Panc1 (cell line): Measurements from ENCODE around the gene TRIM8. TPM values are rescaled to one million over a fixed set of nuclear protein-coding genes. Genes with fewer than 3 reads are reported as not detected.

Experiments used
- ATAC-seq: fragments of 200-7000 bp; cut with Tn5 transposase; 2 replicates; pipeline ENCODE4 v1.9.1; 2020; ENCODE audit warnings: mild to moderate bottlenecking, moderate library complexity
- BruUV-seq: library from RNA; stranded (reverse); fragments of 400-500 nt; replicated peaks from 2 replicates; lab custom pipeline; 2021; lab: Mats Ljungman, UMichigan
- CTCF ChIA-PET: fragments of 300-600 bp; sonication (Branson Sonifier 250); formaldehyde crosslinking; loops from one replicate; lab custom pipeline; 2022; ENCODE audit warnings: antibody characterized with exemption; lab: Charles Lee
- POLR2A ChIA-PET: fragments of 300-600 bp; sonication (Branson Sonifier 250); formaldehyde crosslinking; loops from one replicate; lab custom pipeline; 2022; ENCODE audit warnings: antibody characterized with exemption; lab: Charles Lee
- DNase-seq: peaks from one replicate; pipeline ENCODE4 v3.0.0-alpha.2; 2010; ENCODE audit warnings: low read depth, low spot score
- H3K27ac ChIP-seq: 2 replicates; pipeline ENCODE4 v1.5.1; 2011; ENCODE audit warnings: mild to moderate bottlenecking, low read length, inconsistent platforms
- H3K27me3 ChIP-seq: fragments of 200-500 bp; sonication (Bioruptor generic); 2 replicates; pipeline ENCODE4 v1.6.0; 2014; ENCODE audit warnings: low read length, inconsistent platforms; ENCODE audit not compliant: control insufficient read depth, insufficient read depth
- H3K36me3 ChIP-seq: fragments of 200-500 bp; sonication (Bioruptor generic); 2 replicates; pipeline ENCODE4 v1.5.1; 2014; ENCODE audit warnings: inconsistent platforms, mild to moderate bottlenecking, low read length, moderate library complexity; ENCODE audit not compliant: control insufficient read depth, insufficient read depth
- H3K4me1 ChIP-seq: 2 replicates; pipeline ENCODE4 v1.5.1; 2011; ENCODE audit warnings: inconsistent platforms, mild to moderate bottlenecking, low read length, moderate library complexity; ENCODE audit not compliant: control insufficient read depth, insufficient read depth
- H3K4me3 ChIP-seq, 2 experiments: 2 replicates each; pipeline ENCODE4 v1.5.1; 2011 to 2012; ENCODE audit warnings: low read depth in 2 of 2, low read length in 2 of 2, mild to moderate bottlenecking in 2 of 2, inconsistent platforms in 1 of 2, moderate library complexity in 1 of 2
- H3K9me3 ChIP-seq: fragments of 200-500 bp; sonication (Bioruptor generic); 2 replicates; pipeline ENCODE4 v1.5.1; 2014; ENCODE audit warnings: low read depth, mild to moderate bottlenecking, inconsistent platforms, low read length, moderate library complexity; ENCODE audit not compliant: control insufficient read depth, insufficient read depth
- POLR2AphosphoS5 ChIP-seq: IDR thresholded peaks from 2 replicates; pipeline ENCODE4 v1.6.1; 2012; ENCODE audit warnings: mild to moderate bottlenecking, low read depth, low read length, moderate library complexity
- SIN3A ChIP-seq: IDR thresholded peaks from 2 replicates; pipeline ENCODE4 v1.6.1; 2012; ENCODE audit warnings: low read depth, mild to moderate bottlenecking, low read length, moderate library complexity, borderline replicate concordance; ENCODE audit not compliant: insufficient read depth
- TCF7L2 ChIP-seq: IDR thresholded peaks from 2 replicates; pipeline ENCODE4 v1.6.1; 2011; ENCODE audit warnings: mild to moderate bottlenecking, low read depth, low read length, inconsistent platforms
- in situ Hi-C: cut with HindIII; loops from 2 replicates; pipeline ENCODE4 v1.10.0; 2016; ENCODE audit warnings: low sequenced_read_pairs, low pct_unique_long_range_greater_than_20kb
- intact Hi-C: fragments of 100-400 bp; cut with micrococcal nuclease; formaldehyde crosslinking; loops from one replicate; pipeline ENCODE4 v1.10.0; 2022; ENCODE audit not compliant: unreplicated experiment
- total RNA-seq: library from RNA; stranded (reverse); gene quantifications from one replicate; pipeline ENCODE4 v1.2.1, GENCODE V29; 2021; ENCODE audit not compliant: unreplicated experiment
- TF ChIP-seq, protein P1 (sequence below): fragments of 450-650 bp; IDR thresholded peaks from 2 replicates; pipeline ENCODE4 v1.5.1; 2017; ENCODE audit warnings: mild to moderate bottlenecking
- TF ChIP-seq, protein P2 (sequence below), 2 experiments: IDR thresholded peaks; 2 replicates each; pipeline ENCODE4 v1.6.1; 2011 to 2012; ENCODE audit warnings: low read depth in 2 of 2, control low read depth in 1 of 2, low read length in 1 of 2, mild to moderate bottlenecking in 1 of 2, moderate library complexity in 1 of 2; ENCODE audit not compliant: insufficient read depth in 1 of 2

The TRIM8 gene
- total RNA-seq, 1 experiment from 2014 or later: 54.4 TPM

DNA sequence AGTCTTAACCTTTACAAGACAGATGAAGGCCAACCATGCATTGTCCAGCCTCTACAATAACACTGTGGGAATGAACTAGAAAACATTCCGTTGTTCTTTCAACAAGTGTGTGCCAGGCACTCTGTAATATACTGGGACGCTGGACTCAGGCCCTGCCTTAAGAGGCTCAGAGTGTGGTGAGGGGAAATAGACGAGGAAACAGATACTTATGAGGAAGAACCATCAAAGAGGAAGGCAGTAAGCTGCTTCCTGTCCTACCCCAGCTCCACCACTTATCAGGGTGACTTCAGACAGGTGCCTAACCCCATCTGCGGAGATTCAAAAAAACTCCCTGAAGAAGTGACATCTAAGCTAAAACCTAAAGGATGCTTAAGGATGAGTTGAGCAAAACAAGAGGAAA is 8.9 kb upstream of the TRIM8 start:
- in situ Hi-C loops: no loop called here
- TF ChIP-seq SIN3A (no peak), POLR2AphosphoS5 (no peak)
- no peaks in the 10 kb centered on the region for H3K9me3 ChIP-seq
- H3K27ac ChIP-seq: no peak overlapping the region
- 0 out of 2 replicates have a peak, but pooled peaks have one; percentile 6 for ATAC-seq
- no TSS peak for BruUV-seq
- no peak for DNase-seq
- H3K27me3 ChIP-seq: no peaks in the 10 kb centered on the region
- peaks cover 6% of the 10 kb centered on the region for H3K4me1 ChIP-seq
- H3K4me3 ChIP-seq: no peak overlapping the region
- no peaks in the 10 kb centered on the region for H3K36me3 ChIP-seq
- intact Hi-C loops: no loop called here
- ChIA-PET CTCF (no interaction called here), POLR2A (no interaction called here)

GRCh38 chr10:102639537-102639936 is 4.7 kb upstream of the TRIM8 start:
- ATAC-seq: no peak
- peaks cover 2% of the 10 kb centered on the region; the same call in 1 of the 2 replicates for H3K36me3 ChIP-seq

More at GRCh38 chr10:102639537-102639936, 4.7 kb upstream of the TRIM8 start:
- Histone ChIP-seq H3K9me3 (no peaks in the 10 kb centered on the region), H3K27me3 (no peaks in the 10 kb centered on the region), H3K4me3 (no peak overlapping the region), H3K4me1 (peaks cover 8% of the 10 kb centered on the region), H3K27ac (no peak overlapping the region)
- intact Hi-C loops: no loop called here
- TF ChIP-seq POLR2AphosphoS5 (no peak), TCF7L2 (no peak), SIN3A (no peak)
- TF ChIP-seq, protein P1, sequence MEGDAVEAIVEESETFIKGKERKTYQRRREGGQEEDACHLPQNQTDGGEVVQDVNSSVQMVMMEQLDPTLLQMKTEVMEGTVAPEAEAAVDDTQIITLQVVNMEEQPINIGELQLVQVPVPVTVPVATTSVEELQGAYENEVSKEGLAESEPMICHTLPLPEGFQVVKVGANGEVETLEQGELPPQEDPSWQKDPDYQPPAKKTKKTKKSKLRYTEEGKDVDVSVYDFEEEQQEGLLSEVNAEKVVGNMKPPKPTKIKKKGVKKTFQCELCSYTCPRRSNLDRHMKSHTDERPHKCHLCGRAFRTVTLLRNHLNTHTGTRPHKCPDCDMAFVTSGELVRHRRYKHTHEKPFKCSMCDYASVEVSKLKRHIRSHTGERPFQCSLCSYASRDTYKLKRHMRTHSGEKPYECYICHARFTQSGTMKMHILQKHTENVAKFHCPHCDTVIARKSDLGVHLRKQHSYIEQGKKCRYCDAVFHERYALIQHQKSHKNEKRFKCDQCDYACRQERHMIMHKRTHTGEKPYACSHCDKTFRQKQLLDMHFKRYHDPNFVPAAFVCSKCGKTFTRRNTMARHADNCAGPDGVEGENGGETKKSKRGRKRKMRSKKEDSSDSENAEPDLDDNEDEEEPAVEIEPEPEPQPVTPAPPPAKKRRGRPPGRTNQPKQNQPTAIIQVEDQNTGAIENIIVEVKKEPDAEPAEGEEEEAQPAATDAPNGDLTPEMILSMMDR: no peak
- TF ChIP-seq, protein P2, sequence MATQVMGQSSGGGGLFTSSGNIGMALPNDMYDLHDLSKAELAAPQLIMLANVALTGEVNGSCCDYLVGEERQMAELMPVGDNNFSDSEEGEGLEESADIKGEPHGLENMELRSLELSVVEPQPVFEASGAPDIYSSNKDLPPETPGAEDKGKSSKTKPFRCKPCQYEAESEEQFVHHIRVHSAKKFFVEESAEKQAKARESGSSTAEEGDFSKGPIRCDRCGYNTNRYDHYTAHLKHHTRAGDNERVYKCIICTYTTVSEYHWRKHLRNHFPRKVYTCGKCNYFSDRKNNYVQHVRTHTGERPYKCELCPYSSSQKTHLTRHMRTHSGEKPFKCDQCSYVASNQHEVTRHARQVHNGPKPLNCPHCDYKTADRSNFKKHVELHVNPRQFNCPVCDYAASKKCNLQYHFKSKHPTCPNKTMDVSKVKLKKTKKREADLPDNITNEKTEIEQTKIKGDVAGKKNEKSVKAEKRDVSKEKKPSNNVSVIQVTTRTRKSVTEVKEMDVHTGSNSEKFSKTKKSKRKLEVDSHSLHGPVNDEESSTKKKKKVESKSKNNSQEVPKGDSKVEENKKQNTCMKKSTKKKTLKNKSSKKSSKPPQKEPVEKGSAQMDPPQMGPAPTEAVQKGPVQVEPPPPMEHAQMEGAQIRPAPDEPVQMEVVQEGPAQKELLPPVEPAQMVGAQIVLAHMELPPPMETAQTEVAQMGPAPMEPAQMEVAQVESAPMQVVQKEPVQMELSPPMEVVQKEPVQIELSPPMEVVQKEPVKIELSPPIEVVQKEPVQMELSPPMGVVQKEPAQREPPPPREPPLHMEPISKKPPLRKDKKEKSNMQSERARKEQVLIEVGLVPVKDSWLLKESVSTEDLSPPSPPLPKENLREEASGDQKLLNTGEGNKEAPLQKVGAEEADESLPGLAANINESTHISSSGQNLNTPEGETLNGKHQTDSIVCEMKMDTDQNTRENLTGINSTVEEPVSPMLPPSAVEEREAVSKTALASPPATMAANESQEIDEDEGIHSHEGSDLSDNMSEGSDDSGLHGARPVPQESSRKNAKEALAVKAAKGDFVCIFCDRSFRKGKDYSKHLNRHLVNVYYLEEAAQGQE (IDR thresholded peaks at IDR 0.05; ENCODE audit: insufficient read depth in 1 of 2, low read depth in 2 of 2, low read length in 1 of 2): no peak
- no peak for DNase-seq
- ChIA-PET POLR2A (no interaction called here), CTCF (no interaction called here)
- no TSS peak for BruUV-seq
- in situ Hi-C loops: no loop called here
